CD4-positive, alpha-beta T cell treated with Interferon alpha-2 for 1 hour (primary cell): ENCODE results near the gene AMN1.
"Not testable (repeated sequence)": the region's sequence is repeated elsewhere in the genome, so short reads cannot be mapped to it uniquely, and the experiment has no call there.

Experiments used
- DNase-seq, 2 donors: peaks; one replicate each; pipeline ENCODE4 v3.0.0-alpha.2; 2020 to 2022

Gene AMN1

GRCh38 chr12:31728917-31729640 is at the start of gene AMN1:
TSS of gene AMN1 (minus strand) at chr12:31729021. CDS start at chr12:31729008, 13 bp downstream.
- peak; percentile 99 to 100 for DNase-seq

- DNase-seq = no peak
Observed at GRCh38 chr12:31773867-31774266, 45.0 kb upstream of the AMN1 start.

GRCh38 chr12:31773223-31773750 is 44.5 kb upstream of the AMN1 start:
- no peak for DNase-seq

GRCh38 chr12:31772685-31773222 is 43.9 kb upstream of the AMN1 start:
- DNase-seq = no peak

- DNase-seq = no peak
Observed at GRCh38 chr12:31772186-31772585, 43.4 kb upstream of the AMN1 start.

- no peak for DNase-seq
Observed at GRCh38 chr12:31768046-31768445, 39.2 kb upstream of the AMN1 start.

- no peak for DNase-seq
Observed at GRCh38 chr12:31765931-31766330, 37.1 kb upstream of the AMN1 start.

- no peak for DNase-seq
Observed at GRCh38 chr12:31759632-31760459, 31.0 kb upstream of the AMN1 start.

GRCh38 chr12:31758297-31758696 is 29.5 kb upstream of the AMN1 start:
- not testable (repeated sequence) for DNase-seq

- DNase-seq = no peak
Observed at GRCh38 chr12:31756977-31757420, 28.2 kb upstream of the AMN1 start.

- DNase-seq = no peak
Observed at GRCh38 chr12:31752450-31752849, 23.6 kb upstream of the AMN1 start.

GRCh38 chr12:31751085-31751484 is 22.3 kb upstream of the AMN1 start:
- DNase-seq = no peak

- no peak for DNase-seq
Observed at GRCh38 chr12:31750747-31751039, 21.9 kb upstream of the AMN1 start.

- DNase-seq = peak; percentile 61 to 76
Observed at GRCh38 chr12:31749024-31749704, 20.3 kb upstream of the AMN1 start.

GRCh38 chr12:31745242-31745641 is 16.4 kb upstream of the AMN1 start:
- DNase-seq = no peak

- not testable (repeated sequence) for DNase-seq
Observed at GRCh38 chr12:31744363-31744762, 15.5 kb upstream of the AMN1 start.

GRCh38 chr12:31742891-31743290 is 14.1 kb upstream of the AMN1 start:
- peak; percentile 24 to 44 for DNase-seq

- DNase-seq = no peak
Observed at GRCh38 chr12:31740628-31741027, 11.8 kb upstream of the AMN1 start.

GRCh38 chr12:31737763-31738162 is 8.9 kb upstream of the AMN1 start:
- no peak for DNase-seq

- DNase-seq = peak in 1 of 2 donors; percentile 35
Observed at GRCh38 chr12:31737345-31737744, 8.5 kb upstream of the AMN1 start.

- DNase-seq = peak; percentile 79
Observed at GRCh38 chr12:31736472-31736871, 7.7 kb upstream of the AMN1 start.

- peak; percentile 15 to 50 for DNase-seq
Observed at GRCh38 chr12:31733549-31734432, 5.0 kb upstream of the AMN1 start.
